Measurements from ENCODE around the gene AKAP11. TPM values are rescaled to one million over a fixed set of nuclear protein-coding genes. Genes with fewer than 3 reads are reported as not detected.
A peak's percentile ranks its signal among the peaks of the same experiment; 100 is the strongest.

Gene AKAP11
- total RNA-seq, 1 donor from 2014 or later: 30.6 TPM

GRCh38 chr13:42328672-42329071 is 56.7 kb downstream of the AKAP11 start:
- Mint-ChIP-seq H3K27ac (no peak overlapping the region), H3K27me3 (no peaks in the 10 kb centered on the region), H3K36me3 (ENCODE audit: insufficient read depth) (no peaks in the 10 kb centered on the region), H3K4me1 (ENCODE audit: low read depth) (peaks cover 5% of the 10 kb centered on the region), H3K4me3 (ENCODE audit: low read depth) (no peak overlapping the region), H3K9me3 (ENCODE audit: low read depth) (no peaks in the 10 kb centered on the region)
- no peak for TF ChIP-seq CTCF (IDR thresholded peaks at IDR 0.05; ENCODE audit: unreplicated experiment)
- no peak for DNase-seq (ENCODE audit: low spot score, unreplicated experiment)

- no peaks in the 10 kb centered on the region for H3K36me3 Mint-ChIP-seq (ENCODE audit: insufficient read depth)
- H3K27ac Mint-ChIP-seq: no peak overlapping the region
- DNase-seq (ENCODE audit: low spot score, unreplicated experiment): no peak
- TF ChIP-seq CTCF (IDR thresholded peaks at IDR 0.05; ENCODE audit: unreplicated experiment): no peak
- no peaks in the 10 kb centered on the region for H3K27me3 Mint-ChIP-seq
- H3K4me3 Mint-ChIP-seq (ENCODE audit: low read depth): no peak overlapping the region
- H3K9me3 Mint-ChIP-seq (ENCODE audit: low read depth): no peaks in the 10 kb centered on the region
- H3K4me1 Mint-ChIP-seq (ENCODE audit: low read depth): peaks cover 6% of the 10 kb centered on the region
Observed at GRCh38 chr13:42329239-42329638, 57.3 kb downstream of the AKAP11 start.

- no peaks in the 10 kb centered on the region for H3K27me3 Mint-ChIP-seq
- H3K9me3 Mint-ChIP-seq (ENCODE audit: low read depth): no peaks in the 10 kb centered on the region
- TF ChIP-seq CTCF (IDR thresholded peaks at IDR 0.05; ENCODE audit: unreplicated experiment): no peak
- no peak overlapping the region for H3K4me3 Mint-ChIP-seq (ENCODE audit: low read depth)
- no peaks in the 10 kb centered on the region for H3K36me3 Mint-ChIP-seq (ENCODE audit: insufficient read depth)
- no peak overlapping the region for H3K27ac Mint-ChIP-seq
- peaks cover 7% of the 10 kb centered on the region for H3K4me1 Mint-ChIP-seq (ENCODE audit: low read depth)
- no peak for DNase-seq (ENCODE audit: low spot score, unreplicated experiment)
Observed at GRCh38 chr13:42331009-42331408, 59.1 kb downstream of the AKAP11 start.

GRCh38 chr13:42333613-42334328 is 61.8 kb downstream of the AKAP11 start:
- H3K27ac Mint-ChIP-seq: peak overlapping the region; percentile 42
- H3K27me3 Mint-ChIP-seq: no peaks in the 10 kb centered on the region
- no peaks in the 10 kb centered on the region for H3K36me3 Mint-ChIP-seq (ENCODE audit: insufficient read depth)
- peak; percentile 52 for TF ChIP-seq CTCF (IDR thresholded peaks at IDR 0.05; ENCODE audit: unreplicated experiment)
- no peaks in the 10 kb centered on the region for H3K9me3 Mint-ChIP-seq (ENCODE audit: low read depth)
- no peak overlapping the region for H3K4me3 Mint-ChIP-seq (ENCODE audit: low read depth)
- peaks cover 1% of the 10 kb centered on the region for H3K4me1 Mint-ChIP-seq (ENCODE audit: low read depth)
- DNase-seq (ENCODE audit: low spot score, unreplicated experiment): no peak

GRCh38 chr13:42334329-42334706 is 62.4 kb downstream of the AKAP11 start:
- Mint-ChIP-seq H3K4me3 (ENCODE audit: low read depth) (no peak overlapping the region), H3K27ac (no peak overlapping the region), H3K9me3 (ENCODE audit: low read depth) (no peaks in the 10 kb centered on the region), H3K4me1 (ENCODE audit: low read depth) (peaks cover 1% of the 10 kb centered on the region), H3K36me3 (ENCODE audit: insufficient read depth) (no peaks in the 10 kb centered on the region), H3K27me3 (no peaks in the 10 kb centered on the region)
- DNase-seq (ENCODE audit: low spot score, unreplicated experiment): no peak
- no peak for TF ChIP-seq CTCF (IDR thresholded peaks at IDR 0.05; ENCODE audit: unreplicated experiment)

Measured in progenitor cell of endocrine pancreas (in vitro differentiated cells).